Measurements from ENCODE around the gene MFGE8.
"Not testable (repeated sequence)": the region's sequence is repeated elsewhere in the genome, so short reads cannot be mapped to it uniquely, and the experiment has no call there.

Gene MFGE8

GRCh38 chr15:88913017-88913849, at the start of gene MFGE8:
TSS of gene MFGE8 (minus strand) at chr15:88913379. CDS start at chr15:88913319, 60 bp downstream.
- in situ Hi-C loops (cut with HindIII; ENCODE audit: low pct_unique_long_range_greater_than_20kb, low sequenced_read_pairs) = no loop called here
- DNase-seq (ENCODE audit: low read depth in 1 of 2, low spot score in 1 of 2) = peak; percentile 62 to 78
- no peak for TF ChIP-seq JUND (IDR thresholded peaks at IDR 0.05; ENCODE audit: low read depth)

GRCh38 chr15:88959445-88959844, 46.3 kb upstream of the MFGE8 start:
- DNase-seq (ENCODE audit: low read depth in 1 of 2, low spot score in 1 of 2) = no peak
- TF ChIP-seq JUND (IDR thresholded peaks at IDR 0.05; ENCODE audit: low read depth) = no peak
- in situ Hi-C loops (cut with HindIII; ENCODE audit: low pct_unique_long_range_greater_than_20kb, low sequenced_read_pairs) = no loop called here

- DNase-seq (ENCODE audit: low read depth in 1 of 2, low spot score in 1 of 2) = no peak
- in situ Hi-C loops (cut with HindIII; ENCODE audit: low pct_unique_long_range_greater_than_20kb, low sequenced_read_pairs) = no loop called here
- no peak for TF ChIP-seq JUND (IDR thresholded peaks at IDR 0.05; ENCODE audit: low read depth)
Observed at GRCh38 chr15:88956906-88957305, 43.7 kb upstream of the MFGE8 start.

GRCh38 chr15:88956263-88956662, 43.1 kb upstream of the MFGE8 start:
- no peak for TF ChIP-seq JUND (IDR thresholded peaks at IDR 0.05; ENCODE audit: low read depth)
- in situ Hi-C loops (cut with HindIII; ENCODE audit: low pct_unique_long_range_greater_than_20kb, low sequenced_read_pairs) = no loop called here
- no peak for DNase-seq (ENCODE audit: low read depth in 1 of 2, low spot score in 1 of 2)

GRCh38 chr15:88954431-88955277, 41.5 kb upstream of the MFGE8 start:
- TF ChIP-seq JUND (IDR thresholded peaks at IDR 0.05; ENCODE audit: low read depth) = no peak
- no peak for DNase-seq (ENCODE audit: low read depth in 1 of 2, low spot score in 1 of 2)
- in situ Hi-C loops (cut with HindIII; ENCODE audit: low pct_unique_long_range_greater_than_20kb, low sequenced_read_pairs) = no loop called here

GRCh38 chr15:88950600-88951160, 37.5 kb upstream of the MFGE8 start:
- DNase-seq (ENCODE audit: low read depth in 1 of 2, low spot score in 1 of 2) = no peak
- in situ Hi-C loops (cut with HindIII; ENCODE audit: low pct_unique_long_range_greater_than_20kb, low sequenced_read_pairs) = no loop called here
- no peak for TF ChIP-seq JUND (IDR thresholded peaks at IDR 0.05; ENCODE audit: low read depth)

- DNase-seq (ENCODE audit: low read depth in 1 of 2, low spot score in 1 of 2) = no peak
- in situ Hi-C loops (cut with HindIII; ENCODE audit: low pct_unique_long_range_greater_than_20kb, low sequenced_read_pairs) = no loop called here
- TF ChIP-seq JUND (IDR thresholded peaks at IDR 0.05; ENCODE audit: low read depth) = no peak
Observed at GRCh38 chr15:88949734-88950400, 36.7 kb upstream of the MFGE8 start.

GRCh38 chr15:88940110-88940675, 27.0 kb upstream of the MFGE8 start:
- in situ Hi-C loops (cut with HindIII; ENCODE audit: low pct_unique_long_range_greater_than_20kb, low sequenced_read_pairs) = no loop called here
- DNase-seq (ENCODE audit: low read depth in 1 of 2, low spot score in 1 of 2) = no peak
- TF ChIP-seq JUND (IDR thresholded peaks at IDR 0.05; ENCODE audit: low read depth) = no peak

GRCh38 chr15:88939486-88939806, 26.3 kb upstream of the MFGE8 start:
- in situ Hi-C loops (cut with HindIII; ENCODE audit: low pct_unique_long_range_greater_than_20kb, low sequenced_read_pairs) = no loop called here
- TF ChIP-seq JUND (IDR thresholded peaks at IDR 0.05; ENCODE audit: low read depth) = no peak
- DNase-seq (ENCODE audit: low read depth in 1 of 2, low spot score in 1 of 2) = no peak

- in situ Hi-C loops (cut with HindIII; ENCODE audit: low pct_unique_long_range_greater_than_20kb, low sequenced_read_pairs) = no loop called here
- TF ChIP-seq JUND (IDR thresholded peaks at IDR 0.05; ENCODE audit: low read depth) = no peak
Observed at GRCh38 chr15:88938802-88939485, 25.8 kb upstream of the MFGE8 start.

GRCh38 chr15:88934449-88934848, 21.3 kb upstream of the MFGE8 start:
- in situ Hi-C loops (cut with HindIII; ENCODE audit: low pct_unique_long_range_greater_than_20kb, low sequenced_read_pairs) = not testable (repeated sequence)

More at GRCh38 chr15:88938802-88939485, 25.8 kb upstream of the MFGE8 start:
- no peak for DNase-seq (ENCODE audit: low read depth in 1 of 2, low spot score in 1 of 2)

More at GRCh38 chr15:88934449-88934848, 21.3 kb upstream of the MFGE8 start:
- DNase-seq (ENCODE audit: low read depth in 1 of 2, low spot score in 1 of 2) = not testable (repeated sequence)

Data from T47D (cell line).